HepG2 (cell line): ENCODE measurements around the gene EIF2S2. TPM values are rescaled to one million over a fixed set of nuclear protein-coding genes. Genes with fewer than 3 reads are reported as not detected.

Experiments used
- CCAR2 ChIP-seq: fragments of 200-400 bp; formaldehyde crosslinking; optimal IDR thresholded peaks from 2 replicates; pipeline ENCODE3; 2018; ENCODE audit warnings: low read depth, mild to moderate bottlenecking, low read length, moderate library complexity
- DR1 ChIP-seq: sonication (generic); formaldehyde crosslinking; IDR thresholded peaks from 2 replicates; pipeline ENCODE4 v1.8.0; 2021; ENCODE audit warnings: mild to moderate bottlenecking, missing genetic modification reagents, inconsistent platforms
- KDM3A ChIP-seq: IDR thresholded peaks from 2 replicates; pipeline ENCODE4 v1.6.1; 2018; ENCODE audit warnings: low read depth, missing compliant biosample characterization
- KLF9 ChIP-seq: IDR thresholded peaks from 2 replicates; pipeline ENCODE4 v1.6.1; 2016; ENCODE audit warnings: low read depth
- MAFK ChIP-seq, 2 experiments: IDR thresholded peaks in 1 of 2; conservative IDR thresholded peaks in 1 of 2; 2 replicates each; pipeline ENCODE4 v1.6.1; 2011; ENCODE audit warnings: improper control_type of control experiment in 2 of 2, low read length in 2 of 2
- MYC ChIP-seq: sonication (generic); formaldehyde crosslinking; IDR thresholded peaks from 2 replicates; pipeline ENCODE4 v1.9.0; 2021; ENCODE audit warnings: missing genetic modification reagents, borderline replicate concordance
- ONECUT2 ChIP-seq: sonication (generic); formaldehyde crosslinking; IDR thresholded peaks from 2 replicates; pipeline ENCODE4 v1.4.0; 2020; ENCODE audit warnings: missing genetic modification reagents
- PHF21A ChIP-seq: sonication (generic); formaldehyde crosslinking; IDR thresholded peaks from 2 replicates; pipeline ENCODE4 v1.5.0; 2020; ENCODE audit warnings: mild to moderate bottlenecking, missing genetic modification reagents
- PREB ChIP-seq: sonication (generic); formaldehyde crosslinking; IDR thresholded peaks from 2 replicates; pipeline ENCODE4 v1.4.0; 2020; ENCODE audit warnings: missing genetic modification reagents
- RARA ChIP-seq: IDR thresholded peaks from 2 replicates; pipeline ENCODE4 v1.6.1; 2016; ENCODE audit warnings: missing genetic modification reagents, missing compliant biosample characterization
- RBM22 ChIP-seq: fragments of 200-400 bp; formaldehyde crosslinking; optimal IDR thresholded peaks from 2 replicates; pipeline ENCODE3; 2017; ENCODE audit warnings: mild to moderate bottlenecking, low read length, moderate library complexity
- SAP130 ChIP-seq: IDR thresholded peaks from 2 replicates; pipeline ENCODE4 v1.6.1; 2016; ENCODE audit warnings: low read depth
- TARDBP ChIP-seq: sonication (generic); formaldehyde crosslinking; IDR thresholded peaks from 2 replicates; pipeline ENCODE4 v1.8.0; 2022; ENCODE audit warnings: mild to moderate bottlenecking, missing genetic modification reagents
- THYN1 ChIP-seq: sonication (generic); formaldehyde crosslinking; IDR thresholded peaks from 2 replicates; pipeline ENCODE4 v1.8.1; 2023; ENCODE audit warnings: low read depth, mild to moderate bottlenecking, moderate library complexity, missing genetic modification reagents, borderline replicate concordance
- WIZ ChIP-seq: sonication (generic); formaldehyde crosslinking; IDR thresholded peaks from 2 replicates; pipeline ENCODE4 v1.5.1; 2020; ENCODE audit warnings: mild to moderate bottlenecking, missing genetic modification reagents
- ZFAT ChIP-seq: sonication (generic); formaldehyde crosslinking; conservative IDR thresholded peaks from 2 replicates; pipeline ENCODE4 v1.8.1; 2023; ENCODE audit warnings: missing genetic modification reagents, inconsistent platforms
- ZNF121 ChIP-seq: sonication (generic); formaldehyde crosslinking; IDR thresholded peaks from 2 replicates; pipeline ENCODE4 v1.5.0; 2020; ENCODE audit warnings: mild to moderate bottlenecking, missing genetic modification reagents
- ZNF335 ChIP-seq: sonication (generic); formaldehyde crosslinking; IDR thresholded peaks from 2 replicates; pipeline ENCODE4 v1.4.0; 2020; ENCODE audit warnings: missing genetic modification reagents
- ZNF543 ChIP-seq: sonication (generic); formaldehyde crosslinking; IDR thresholded peaks from 2 replicates; pipeline ENCODE4 v1.4.0; 2020; ENCODE audit warnings: mild to moderate bottlenecking, missing genetic modification reagents
- ZNF878 ChIP-seq: sonication (generic); formaldehyde crosslinking; IDR thresholded peaks from 2 replicates; pipeline ENCODE4 v1.8.1; 2023; ENCODE audit warnings: mild to moderate bottlenecking, missing genetic modification reagents, moderate library complexity
- ZSCAN12 ChIP-seq: sonication (generic); formaldehyde crosslinking; IDR thresholded peaks from 2 replicates; pipeline ENCODE4 v1.9.0; 2021; ENCODE audit warnings: mild to moderate bottlenecking, missing genetic modification reagents
- polyA plus RNA-seq, 8 experiments: library from polyadenylated mRNA; depleted of rRNA in 3 of 8; stranded (reverse) in 7 of 8; unstranded in 1 of 8; fragments of >200 nt; fragmentation: Illumina TruSeq in 4 of 8; extraction: Trizol in 4 of 8; gene quantifications; 2 replicates each; pipeline versions ENCODE4 v1.2.1 to v1.2.3, GENCODE V29; 2011 to 2016; ENCODE audit warnings: low read depth in 4 of 8, missing spikeins in 1 of 8, mixed read lengths in 1 of 8; ENCODE audit not compliant: insufficient read depth in 1 of 8
- total RNA-seq, 5 experiments: library from RNA; depleted of rRNA; stranded (reverse); fragments of >200 nt; fragmentation: Illumina TruSeq; extraction: Trizol; gene quantifications; 2 replicates each; pipeline ENCODE4 v1.2.3, GENCODE V29; 2016; ENCODE audit warnings: low read depth in 1 of 5
- TF ChIP-seq, protein P1 (sequence below): sonication (generic); formaldehyde crosslinking; IDR thresholded peaks from 2 replicates; pipeline ENCODE4 v1.4.0; 2020; ENCODE audit warnings: missing genetic modification reagents, mild to moderate bottlenecking, borderline replicate concordance
- TF ChIP-seq, protein P2 (sequence below): sonication (generic); formaldehyde crosslinking; IDR thresholded peaks from 2 replicates; pipeline ENCODE4 v1.5.1; 2020; ENCODE audit warnings: missing genetic modification reagents, mild to moderate bottlenecking, borderline replicate concordance
- TF ChIP-seq, protein P3 (sequence below): fragments of 450-650 bp; IDR thresholded peaks from 2 replicates; pipeline ENCODE4 v1.6.1; 2016

EIF2S2 gene
- total and polyA plus RNA-seq, 2 of the 13 experiments (the other 11 are each of a cell fraction or from before 2014, with no cell fraction given): 126 to 213 TPM

- TF ChIP-seq, protein P1, sequence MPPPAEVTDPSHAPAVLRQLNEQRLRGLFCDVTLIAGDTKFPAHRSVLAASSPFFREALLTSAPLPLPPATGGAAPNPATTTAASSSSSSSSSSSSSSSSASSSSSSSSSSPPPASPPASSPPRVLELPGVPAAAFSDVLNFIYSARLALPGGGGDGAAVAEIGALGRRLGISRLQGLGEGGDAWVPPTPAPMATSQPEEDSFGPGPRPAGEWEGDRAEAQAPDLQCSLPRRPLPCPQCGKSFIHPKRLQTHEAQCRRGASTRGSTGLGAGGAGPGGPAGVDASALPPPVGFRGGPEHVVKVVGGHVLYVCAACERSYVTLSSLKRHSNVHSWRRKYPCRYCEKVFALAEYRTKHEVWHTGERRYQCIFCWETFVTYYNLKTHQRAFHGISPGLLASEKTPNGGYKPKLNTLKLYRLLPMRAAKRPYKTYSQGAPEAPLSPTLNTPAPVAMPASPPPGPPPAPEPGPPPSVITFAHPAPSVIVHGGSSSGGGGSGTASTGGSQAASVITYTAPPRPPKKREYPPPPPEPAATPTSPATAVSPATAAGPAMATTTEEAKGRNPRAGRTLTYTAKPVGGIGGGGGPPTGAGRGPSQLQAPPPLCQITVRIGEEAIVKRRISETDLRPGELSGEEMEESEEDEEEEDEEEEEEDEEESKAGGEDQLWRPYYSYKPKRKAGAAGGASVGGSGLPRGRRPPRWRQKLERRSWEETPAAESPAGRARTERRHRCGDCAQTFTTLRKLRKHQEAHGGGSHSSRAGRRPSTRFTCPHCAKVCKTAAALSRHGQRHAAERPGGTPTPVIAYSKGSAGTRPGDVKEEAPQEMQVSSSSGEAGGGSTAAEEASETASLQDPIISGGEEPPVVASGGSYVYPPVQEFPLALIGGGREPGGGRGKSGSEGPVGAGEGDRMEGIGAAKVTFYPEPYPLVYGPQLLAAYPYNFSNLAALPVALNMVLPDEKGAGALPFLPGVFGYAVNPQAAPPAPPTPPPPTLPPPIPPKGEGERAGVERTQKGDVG (CRISPR knock-in tag): no peak
- TF ChIP-seq MYC (CRISPR knock-in tag) (no peak), MAFK (conservative IDR thresholded peaks at IDR 0.05 in 1 of 2, IDR thresholded peaks at IDR 0.05 in 1 of 2; ENCODE audit: low read length in 2 of 2) (no peak), RBM22 (no peak), PREB (CRISPR knock-in tag) (no peak), ZNF878 (CRISPR knock-in tag) (no peak), ONECUT2 (CRISPR knock-in tag) (no peak), ZFAT (CRISPR knock-in tag) (no peak), DR1 (no peak), ZNF335 (CRISPR knock-in tag) (no peak), THYN1 (CRISPR knock-in tag) (no peak), KDM3A (CRISPR knock-in tag) (peak; percentile 69; the same call in 1 of the 2 replicates), ZNF121 (CRISPR knock-in tag) (peak; percentile 8; the same call in 1 of the 2 replicates), CCAR2 (no peak), ZNF543 (CRISPR knock-in tag) (no peak), SAP130 (CRISPR knock-in tag) (peak; percentile 46; the same call in 1 of the 2 replicates), RARA (CRISPR knock-in tag) (peak; percentile 13; the same call in 1 of the 2 replicates), KLF9 (CRISPR knock-in tag) (0 out of 2 replicates have a peak, but pooled peaks have one; percentile 58), WIZ (CRISPR knock-in tag) (no peak), ZSCAN12 (CRISPR knock-in tag) (no peak), TARDBP (CRISPR knock-in tag) (no peak; the same call in 1 of the 2 replicates), PHF21A (no peak)
- TF ChIP-seq, protein P2, sequence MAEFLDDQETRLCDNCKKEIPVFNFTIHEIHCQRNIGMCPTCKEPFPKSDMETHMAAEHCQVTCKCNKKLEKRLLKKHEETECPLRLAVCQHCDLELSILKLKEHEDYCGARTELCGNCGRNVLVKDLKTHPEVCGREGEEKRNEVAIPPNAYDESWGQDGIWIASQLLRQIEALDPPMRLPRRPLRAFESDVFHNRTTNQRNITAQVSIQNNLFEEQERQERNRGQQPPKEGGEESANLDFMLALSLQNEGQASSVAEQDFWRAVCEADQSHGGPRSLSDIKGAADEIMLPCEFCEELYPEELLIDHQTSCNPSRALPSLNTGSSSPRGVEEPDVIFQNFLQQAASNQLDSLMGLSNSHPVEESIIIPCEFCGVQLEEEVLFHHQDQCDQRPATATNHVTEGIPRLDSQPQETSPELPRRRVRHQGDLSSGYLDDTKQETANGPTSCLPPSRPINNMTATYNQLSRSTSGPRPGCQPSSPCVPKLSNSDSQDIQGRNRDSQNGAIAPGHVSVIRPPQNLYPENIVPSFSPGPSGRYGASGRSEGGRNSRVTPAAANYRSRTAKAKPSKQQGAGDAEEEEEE: no peak
- TF ChIP-seq, protein P3, sequence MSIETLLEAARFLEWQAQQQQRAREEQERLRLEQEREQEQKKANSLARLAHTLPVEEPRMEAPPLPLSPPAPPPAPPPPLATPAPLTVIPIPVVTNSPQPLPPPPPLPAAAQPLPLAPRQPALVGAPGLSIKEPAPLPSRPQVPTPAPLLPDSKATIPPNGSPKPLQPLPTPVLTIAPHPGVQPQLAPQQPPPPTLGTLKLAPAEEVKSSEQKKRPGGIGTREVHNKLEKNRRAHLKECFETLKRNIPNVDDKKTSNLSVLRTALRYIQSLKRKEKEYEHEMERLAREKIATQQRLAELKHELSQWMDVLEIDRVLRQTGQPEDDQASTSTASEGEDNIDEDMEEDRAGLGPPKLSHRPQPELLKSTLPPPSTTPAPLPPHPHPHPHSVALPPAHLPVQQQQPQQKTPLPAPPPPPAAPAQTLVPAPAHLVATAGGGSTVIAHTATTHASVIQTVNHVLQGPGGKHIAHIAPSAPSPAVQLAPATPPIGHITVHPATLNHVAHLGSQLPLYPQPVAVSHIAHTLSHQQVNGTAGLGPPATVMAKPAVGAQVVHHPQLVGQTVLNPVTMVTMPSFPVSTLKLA: no peak
Measured at GRCh38 chr20:34129518-34130162, 17.6 kb upstream of the EIF2S2 start (continued).
